Measurements from ENCODE around the gene SPAAR. TPM values are rescaled to one million over a fixed set of nuclear protein-coding genes. Genes with fewer than 3 reads are reported as not detected.

SPAAR gene
- total RNA-seq, 1 donor, result 0.72 TPM

GRCh38 chr9:35935755-35936509 lies 26.6 kb downstream of the SPAAR start:
- no peaks in the 10 kb centered on the region for H3K27me3 ChIP-seq (ENCODE audit: insufficient read depth, low read length)
- peaks cover 40% of the 10 kb centered on the region for H3K4me1 ChIP-seq (ENCODE audit: insufficient read depth, low read length)
- H4K20me1 ChIP-seq (ENCODE audit: insufficient read depth, low read length), result no peaks in the 10 kb centered on the region
- H2AFZ ChIP-seq (ENCODE audit: low read length), result no peak overlapping the region
- H3K4me2 ChIP-seq (ENCODE audit: insufficient read depth, low read length), result peak overlapping the region; percentile 41
- TF ChIP-seq CTCF (IDR thresholded peaks at IDR 0.05; ENCODE audit: extremely low read depth, low read depth, low read length), result no peak
- DNase-seq (ENCODE audit: insufficient read length, low spot score, missing footprints), result no peak
- H3K4me3 ChIP-seq (ENCODE audit: insufficient read depth, low read length), result no peak overlapping the region
- H3K36me3 ChIP-seq (ENCODE audit: insufficient read depth, low read length), result no peaks in the 10 kb centered on the region
- H3K27ac ChIP-seq (ENCODE audit: low read depth, low read length), result peak overlapping the region; percentile 98
- H3K9me3 ChIP-seq (ENCODE audit: low read depth, low read length), result no peaks in the 10 kb centered on the region
- H3K79me2 ChIP-seq (ENCODE audit: insufficient read depth, low read length), result no peaks in the 10 kb centered on the region

GRCh38 chr9:35937227-35937626 lies 27.9 kb downstream of the SPAAR start:
- no peak overlapping the region for H3K4me3 ChIP-seq (ENCODE audit: insufficient read depth, low read length)
- H3K27ac ChIP-seq (ENCODE audit: low read depth, low read length), result peak overlapping the region; percentile 98
- DNase-seq (ENCODE audit: insufficient read length, low spot score, missing footprints), result no peak

GRCh38 chr9:35938474-35939356 lies 29.4 kb downstream of the SPAAR start:
- no peaks in the 10 kb centered on the region for H3K36me3 ChIP-seq (ENCODE audit: insufficient read depth, low read length)
- H3K4me3 ChIP-seq (ENCODE audit: insufficient read depth, low read length), result no peak overlapping the region
- no peaks in the 10 kb centered on the region for H3K27me3 ChIP-seq (ENCODE audit: insufficient read depth, low read length)
- peaks cover 32% of the 10 kb centered on the region for H3K4me1 ChIP-seq (ENCODE audit: insufficient read depth, low read length)
- H3K27ac ChIP-seq (ENCODE audit: low read depth, low read length), result no peak overlapping the region
- H3K4me2 ChIP-seq (ENCODE audit: insufficient read depth, low read length), result no peak overlapping the region
- no peaks in the 10 kb centered on the region for H3K9me3 ChIP-seq (ENCODE audit: low read depth, low read length)
- peak overlapping the region; percentile 58 for H2AFZ ChIP-seq (ENCODE audit: low read length)
- H4K20me1 ChIP-seq (ENCODE audit: insufficient read depth, low read length), result no peaks in the 10 kb centered on the region
- H3K79me2 ChIP-seq (ENCODE audit: insufficient read depth, low read length), result no peaks in the 10 kb centered on the region
- DNase-seq (ENCODE audit: insufficient read length, low spot score, missing footprints), result no peak
- no peak for TF ChIP-seq CTCF (IDR thresholded peaks at IDR 0.05; ENCODE audit: extremely low read depth, low read depth, low read length)

More at GRCh38 chr9:35937227-35937626, 27.9 kb downstream of the SPAAR start:
- Histone ChIP-seq H2AFZ (ENCODE audit: low read length) (peak overlapping the region; percentile 40), H4K20me1 (ENCODE audit: insufficient read depth, low read length) (no peaks in the 10 kb centered on the region), H3K79me2 (ENCODE audit: insufficient read depth, low read length) (no peaks in the 10 kb centered on the region), H3K27me3 (ENCODE audit: insufficient read depth, low read length) (no peaks in the 10 kb centered on the region), H3K36me3 (ENCODE audit: insufficient read depth, low read length) (no peaks in the 10 kb centered on the region), H3K4me2 (ENCODE audit: insufficient read depth, low read length) (no peak overlapping the region), H3K9me3 (ENCODE audit: low read depth, low read length) (no peaks in the 10 kb centered on the region), H3K4me1 (ENCODE audit: insufficient read depth, low read length) (peaks cover 40% of the 10 kb centered on the region)
- no peak for TF ChIP-seq CTCF (IDR thresholded peaks at IDR 0.05; ENCODE audit: extremely low read depth, low read depth, low read length)
